Right lobe of liver (tissue), 4 donors: ENCODE data around the gene GPC6.

ENCODE experiments used
- POLR2A ChIP-seq: fragments of 450-650 bp; IDR thresholded peaks from one replicate; pipeline ENCODE4 v1.6.1; 2017; ENCODE audit warnings: antibody characterized with exemption, mild to moderate bottlenecking
- TF ChIP-seq, protein P1 (sequence below), 4 donors: fragments of 200-600 bp in 3 of 4; fragments of 450-650 bp in 1 of 4; IDR thresholded peaks; one replicate each; pipeline versions ENCODE4 v1.5.1 to v1.8.0; 2016 to 2022; ENCODE audit warnings: antibody characterized with exemption in 4 of 4, mild to moderate bottlenecking in 2 of 4
- donor health status: DM: no; HTN: no; CAD: no.
- donor health status: DM: no; HTN: no; CAD: no.
- donor health status: DM: no; HTN: yes; CAD: no.

GRCh38 chr13:93462151-93462550, 235.5 kb downstream of the GPC6 start:
- TF ChIP-seq, protein P1, sequence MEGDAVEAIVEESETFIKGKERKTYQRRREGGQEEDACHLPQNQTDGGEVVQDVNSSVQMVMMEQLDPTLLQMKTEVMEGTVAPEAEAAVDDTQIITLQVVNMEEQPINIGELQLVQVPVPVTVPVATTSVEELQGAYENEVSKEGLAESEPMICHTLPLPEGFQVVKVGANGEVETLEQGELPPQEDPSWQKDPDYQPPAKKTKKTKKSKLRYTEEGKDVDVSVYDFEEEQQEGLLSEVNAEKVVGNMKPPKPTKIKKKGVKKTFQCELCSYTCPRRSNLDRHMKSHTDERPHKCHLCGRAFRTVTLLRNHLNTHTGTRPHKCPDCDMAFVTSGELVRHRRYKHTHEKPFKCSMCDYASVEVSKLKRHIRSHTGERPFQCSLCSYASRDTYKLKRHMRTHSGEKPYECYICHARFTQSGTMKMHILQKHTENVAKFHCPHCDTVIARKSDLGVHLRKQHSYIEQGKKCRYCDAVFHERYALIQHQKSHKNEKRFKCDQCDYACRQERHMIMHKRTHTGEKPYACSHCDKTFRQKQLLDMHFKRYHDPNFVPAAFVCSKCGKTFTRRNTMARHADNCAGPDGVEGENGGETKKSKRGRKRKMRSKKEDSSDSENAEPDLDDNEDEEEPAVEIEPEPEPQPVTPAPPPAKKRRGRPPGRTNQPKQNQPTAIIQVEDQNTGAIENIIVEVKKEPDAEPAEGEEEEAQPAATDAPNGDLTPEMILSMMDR (IDR thresholded peaks at IDR 0.05), result no peak
- no peak for TF ChIP-seq POLR2A
